Calu3 (cell line): Measurements from ENCODE around the gene PKHD1. TPM values are rescaled to one million over a fixed set of nuclear protein-coding genes. Genes with fewer than 3 reads are reported as not detected.

Experiments
- BruUV-seq: library from RNA; stranded (reverse); fragments of 400-500 nt; replicated peaks from 2 replicates; lab custom pipeline; 2021; lab: Mats Ljungman, UMichigan
- CTCF ChIA-PET: fragments of 300-600 bp; sonication (Branson Sonifier 250); formaldehyde crosslinking; loops from one replicate; lab custom pipeline; 2022; ENCODE audit warnings: antibody characterized with exemption; lab: Charles Lee
- DNase-seq: peaks from one replicate; pipeline ENCODE4 v3.0.0; 2022
- H3K27ac Mint-ChIP-seq: one replicate; pipeline ENCODE4 v1.8.0; 2022; ENCODE audit warnings: mixed read lengths; ENCODE audit not compliant: unreplicated experiment
- H3K27me3 Mint-ChIP-seq: one replicate; pipeline ENCODE4 v1.8.0; 2022; ENCODE audit warnings: mixed read lengths; ENCODE audit not compliant: unreplicated experiment
- H3K36me3 Mint-ChIP-seq: one replicate; pipeline ENCODE4 v1.8.0; 2022; ENCODE audit warnings: mild to moderate bottlenecking, moderate library complexity, mixed read lengths; ENCODE audit not compliant: insufficient read depth, unreplicated experiment
- H3K4me1 Mint-ChIP-seq: one replicate; pipeline ENCODE4 v1.8.0; 2022; ENCODE audit warnings: mild to moderate bottlenecking, low read depth, mixed read lengths; ENCODE audit not compliant: unreplicated experiment
- H3K4me3 Mint-ChIP-seq: one replicate; pipeline ENCODE4 v1.8.0; 2022; ENCODE audit warnings: mild to moderate bottlenecking, low read depth, moderate library complexity, mixed read lengths; ENCODE audit not compliant: unreplicated experiment
- H3K9me3 Mint-ChIP-seq: one replicate; pipeline ENCODE4 v1.8.0; 2022; ENCODE audit warnings: low read depth, mixed read lengths; ENCODE audit not compliant: unreplicated experiment
- intact Hi-C: fragments of 100-400 bp; cut with micrococcal nuclease; formaldehyde crosslinking; loops from one replicate; pipeline ENCODE4 v1.10.0; 2022; ENCODE audit not compliant: unreplicated experiment
- total RNA-seq: library from RNA; stranded (reverse); gene quantifications from 2 replicates; pipeline ENCODE4 v1.2.3, GENCODE V29; 2022
- TF ChIP-seq, protein P1 (sequence below): fragments of 200-600 bp; IDR thresholded peaks from one replicate; pipeline ENCODE4 v1.8.0; 2022; ENCODE audit warnings: antibody characterized with exemption; ENCODE audit not compliant: unreplicated experiment

The PKHD1 gene
- total RNA-seq, 1 experiment from 2014 or later, result 25.2 TPM

DNA sequence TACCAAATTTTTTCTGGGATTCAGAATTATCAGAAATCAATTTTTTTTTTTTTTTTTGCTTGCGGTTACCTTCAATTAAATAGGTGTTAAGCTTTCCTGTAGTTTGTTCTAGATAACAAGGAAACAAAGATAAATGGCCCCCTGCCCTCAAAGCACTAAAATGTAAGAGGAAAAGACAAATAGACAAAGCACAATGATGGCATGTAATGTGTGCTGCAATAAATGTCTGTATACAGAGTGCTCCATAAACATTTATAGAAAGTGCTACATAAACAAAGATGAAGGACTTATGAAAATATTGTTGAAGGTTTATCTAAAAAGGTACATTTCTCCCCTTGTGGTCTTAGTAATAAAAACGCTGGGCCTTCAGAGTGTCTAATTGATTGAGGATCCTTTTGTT is 384.6 kb downstream of the PKHD1 start:
- intact Hi-C loops, result no loop called here
- Mint-ChIP-seq H3K4me1 (peaks cover 8% of the 10 kb centered on the region), H3K9me3 (no peaks in the 10 kb centered on the region), H3K27me3 (no peaks in the 10 kb centered on the region), H3K27ac (no peak overlapping the region), H3K4me3 (no peak overlapping the region), H3K36me3 (no peaks in the 10 kb centered on the region)
- no peak for DNase-seq
- CTCF ChIA-PET, result no interaction called here
- BruUV-seq, result no TSS peak
- TF ChIP-seq, protein P1, sequence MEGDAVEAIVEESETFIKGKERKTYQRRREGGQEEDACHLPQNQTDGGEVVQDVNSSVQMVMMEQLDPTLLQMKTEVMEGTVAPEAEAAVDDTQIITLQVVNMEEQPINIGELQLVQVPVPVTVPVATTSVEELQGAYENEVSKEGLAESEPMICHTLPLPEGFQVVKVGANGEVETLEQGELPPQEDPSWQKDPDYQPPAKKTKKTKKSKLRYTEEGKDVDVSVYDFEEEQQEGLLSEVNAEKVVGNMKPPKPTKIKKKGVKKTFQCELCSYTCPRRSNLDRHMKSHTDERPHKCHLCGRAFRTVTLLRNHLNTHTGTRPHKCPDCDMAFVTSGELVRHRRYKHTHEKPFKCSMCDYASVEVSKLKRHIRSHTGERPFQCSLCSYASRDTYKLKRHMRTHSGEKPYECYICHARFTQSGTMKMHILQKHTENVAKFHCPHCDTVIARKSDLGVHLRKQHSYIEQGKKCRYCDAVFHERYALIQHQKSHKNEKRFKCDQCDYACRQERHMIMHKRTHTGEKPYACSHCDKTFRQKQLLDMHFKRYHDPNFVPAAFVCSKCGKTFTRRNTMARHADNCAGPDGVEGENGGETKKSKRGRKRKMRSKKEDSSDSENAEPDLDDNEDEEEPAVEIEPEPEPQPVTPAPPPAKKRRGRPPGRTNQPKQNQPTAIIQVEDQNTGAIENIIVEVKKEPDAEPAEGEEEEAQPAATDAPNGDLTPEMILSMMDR, result no peak

DNA sequence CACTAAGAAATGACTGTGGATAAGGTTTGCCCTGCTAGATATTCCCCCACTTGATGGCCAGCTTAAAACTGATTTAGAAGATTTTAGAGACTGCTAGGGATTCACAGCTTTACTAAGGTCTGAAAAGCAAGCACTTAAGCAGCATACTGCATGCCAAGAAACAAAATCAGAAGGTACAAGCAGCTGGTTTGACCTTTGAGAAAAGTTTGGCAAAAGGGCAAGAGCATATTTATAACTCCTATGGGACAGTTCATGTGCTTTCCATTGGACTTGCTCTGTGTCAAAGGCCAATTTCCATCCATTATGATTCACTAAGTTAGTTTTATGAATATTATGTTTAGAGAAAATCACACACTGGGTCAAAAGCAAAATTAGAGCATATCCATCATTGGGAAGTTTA is 402.8 kb downstream of the PKHD1 start:
- TF ChIP-seq, protein P1, result no peak
- no TSS peak for BruUV-seq
- DNase-seq, result no peak
- Mint-ChIP-seq H3K27me3 (no peaks in the 10 kb centered on the region), H3K27ac (no peak overlapping the region), H3K4me3 (no peak overlapping the region), H3K4me1 (no peaks in the 10 kb centered on the region), H3K9me3 (no peaks in the 10 kb centered on the region), H3K36me3 (peaks cover 1% of the 10 kb centered on the region)
- CTCF ChIA-PET, result no interaction called here
- intact Hi-C loops, result no loop called here

DNA sequence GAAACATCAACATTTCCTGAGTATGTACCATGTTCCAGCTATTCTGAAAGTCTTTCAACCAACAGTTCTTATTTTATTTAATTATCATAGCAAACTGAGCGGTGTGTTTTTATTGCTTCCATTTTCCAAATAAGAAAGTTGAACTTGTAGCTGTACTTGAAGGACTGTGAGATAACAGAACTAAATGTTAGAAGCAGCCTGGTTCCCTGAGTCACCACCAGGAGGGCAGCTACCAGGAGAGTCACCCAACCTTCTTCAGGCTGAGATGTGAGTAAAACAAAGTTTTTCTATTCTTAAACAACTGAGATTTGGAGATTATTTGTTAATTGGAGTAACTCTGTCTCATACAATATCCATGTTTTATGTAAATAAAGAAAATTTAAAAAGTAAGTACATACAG is 403.4 kb downstream of the PKHD1 start:
- CTCF ChIA-PET, result no interaction called here
- no peak overlapping the region for H3K4me3 Mint-ChIP-seq
- no peak overlapping the region for H3K27ac Mint-ChIP-seq
- H3K36me3 Mint-ChIP-seq, result peaks cover 5% of the 10 kb centered on the region
- H3K9me3 Mint-ChIP-seq, result no peaks in the 10 kb centered on the region
- TF ChIP-seq, protein P1, result no peak
- no peak for DNase-seq
- no peaks in the 10 kb centered on the region for H3K27me3 Mint-ChIP-seq
- intact Hi-C loops, result no loop called here
- H3K4me1 Mint-ChIP-seq, result no peaks in the 10 kb centered on the region
- BruUV-seq, result no TSS peak

DNA sequence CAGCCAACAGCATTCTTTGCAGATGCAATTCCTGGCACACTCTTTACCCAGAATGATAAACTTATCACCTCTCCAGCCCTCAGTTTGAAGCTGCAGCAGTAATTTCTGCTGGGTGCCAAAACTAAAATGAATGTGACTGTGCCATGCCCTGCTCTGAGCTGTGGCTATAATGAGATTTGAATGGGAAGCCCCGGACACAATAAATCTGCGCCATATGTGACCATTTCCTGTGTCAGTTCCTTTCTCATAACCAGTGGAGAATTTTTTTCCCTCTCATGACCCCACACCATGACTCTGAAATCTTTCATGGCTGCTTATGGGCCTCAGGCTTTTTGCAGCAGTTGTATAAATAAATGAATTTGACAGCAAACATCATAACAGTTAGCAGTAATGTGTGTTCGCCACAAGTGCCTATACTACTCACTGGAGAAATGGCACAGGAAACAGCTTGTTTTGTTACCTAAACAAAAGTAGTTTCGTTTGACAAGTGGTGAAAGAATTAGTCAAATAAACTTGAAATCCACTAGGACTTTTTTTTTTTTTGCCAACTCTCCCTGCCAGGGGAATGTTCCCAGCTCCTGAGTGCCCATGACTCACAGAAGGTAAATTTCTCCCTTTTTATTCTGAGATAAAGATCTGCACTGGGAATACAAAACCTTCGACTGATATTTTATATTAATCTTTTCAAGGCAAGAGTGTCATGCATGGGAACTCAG is 408.4 kb downstream of the PKHD1 start:
- no peak for DNase-seq
- H3K9me3 Mint-ChIP-seq, result no peaks in the 10 kb centered on the region
- no peak overlapping the region for H3K27ac Mint-ChIP-seq
- H3K4me3 Mint-ChIP-seq, result no peak overlapping the region
- peaks cover 5% of the 10 kb centered on the region for H3K36me3 Mint-ChIP-seq
- intact Hi-C loops, result no loop called here
- CTCF ChIA-PET, result no interaction called here
- no peaks in the 10 kb centered on the region for H3K27me3 Mint-ChIP-seq
- BruUV-seq, result no TSS peak
- peaks cover 10% of the 10 kb centered on the region for H3K4me1 Mint-ChIP-seq
- TF ChIP-seq, protein P1, result no peak
